GM19395 (cell line): ENCODE results near the gene GPR25.
"Not testable (repeated sequence)": the region's sequence is repeated elsewhere in the genome, so short reads cannot be mapped to it uniquely, and the experiment has no call there.

ENCODE experiments used
- ATAC-seq: cut with Tn5 transposase; IDR thresholded peaks from one replicate; pipeline ENCODE4 v1.9.1; 2021; ENCODE audit warnings: mild to moderate bottlenecking, moderate library complexity; ENCODE audit not compliant: unreplicated experiment

GPR25 gene

GRCh38 chr1:200911361-200911760 is 38.6 kb downstream of the GPR25 start:
- no peak for ATAC-seq

- ATAC-seq: not testable (repeated sequence)
Observed at GRCh38 chr1:200911936-200912335, 39.2 kb downstream of the GPR25 start.

- no peak for ATAC-seq
Observed at GRCh38 chr1:200912737-200913407, 40.1 kb downstream of the GPR25 start.

GRCh38 chr1:200916152-200916551 is 43.4 kb downstream of the GPR25 start:
- ATAC-seq: no peak

- no peak for ATAC-seq
Observed at GRCh38 chr1:200916681-200917080, 43.9 kb downstream of the GPR25 start.

- ATAC-seq: no peak
Observed at GRCh38 chr1:200917291-200917817, 44.6 kb downstream of the GPR25 start.

- ATAC-seq: no peak
Observed at GRCh38 chr1:200918006-200918405, 45.2 kb downstream of the GPR25 start.

- no peak for ATAC-seq
Observed at GRCh38 chr1:200919386-200919785, 46.6 kb downstream of the GPR25 start.

GRCh38 chr1:200921571-200922110 is 48.9 kb downstream of the GPR25 start:
- ATAC-seq: no peak

- ATAC-seq: no peak
Observed at GRCh38 chr1:200922406-200922805, 49.6 kb downstream of the GPR25 start.

- no peak for ATAC-seq
Observed at GRCh38 chr1:200923601-200924000, 50.8 kb downstream of the GPR25 start.
